GM23248 (cell line): Measurements from ENCODE around the gene PARG.

Source experiments
- EZH2 ChIP-seq: fragments of 200-600 bp; sonication (generic); IDR thresholded peaks from 2 replicates; pipeline ENCODE4 v1.6.1; 2018; ENCODE audit warnings: antibody characterized with exemption, mild to moderate bottlenecking; ENCODE audit not compliant: insufficient read depth, poor library complexity, severe bottlenecking
- EZH2phosphoT487 ChIP-seq: fragments of 200-600 bp; sonication (generic); IDR thresholded peaks from 2 replicates; pipeline ENCODE4 v1.6.1; 2018; ENCODE audit warnings: antibody characterized with exemption, moderate library complexity, mild to moderate bottlenecking, low read depth; ENCODE audit not compliant: insufficient read depth

GRCh38 chr10:49784681-49785080, 157.1 kb downstream of the PARG start:
- TF ChIP-seq EZH2 (no peak), EZH2phosphoT487 (no peak)
